Endothelial cell (in vitro differentiated cells): ENCODE data around the gene ACSS1. TPM values are rescaled to one million over a fixed set of nuclear protein-coding genes. Genes with fewer than 3 reads are reported as not detected.

Source experiments
- DNase-seq: peaks from one replicate; pipeline ENCODE4 v3.0.0; 2021; ENCODE audit warnings: low spot score
- H3K27ac Mint-ChIP-seq: one replicate; pipeline ENCODE4 v1.8.0; 2021; ENCODE audit warnings: mixed read lengths, inconsistent platforms; ENCODE audit not compliant: unreplicated experiment
- H3K27me3 Mint-ChIP-seq: one replicate; pipeline ENCODE4 v1.8.0; 2021; ENCODE audit warnings: mild to moderate bottlenecking, moderate library complexity, mixed read lengths, inconsistent platforms; ENCODE audit not compliant: unreplicated experiment
- H3K36me3 Mint-ChIP-seq: one replicate; pipeline ENCODE4 v1.8.0; 2021; ENCODE audit warnings: mild to moderate bottlenecking, low read depth, mixed read lengths, inconsistent platforms; ENCODE audit not compliant: unreplicated experiment
- H3K4me1 Mint-ChIP-seq: one replicate; pipeline ENCODE4 v1.8.0; 2021; ENCODE audit warnings: mild to moderate bottlenecking, mixed read lengths, inconsistent platforms; ENCODE audit not compliant: unreplicated experiment
- H3K4me3 Mint-ChIP-seq: one replicate; pipeline ENCODE4 v1.8.0; 2021; ENCODE audit warnings: mild to moderate bottlenecking, mixed read lengths, inconsistent platforms; ENCODE audit not compliant: unreplicated experiment
- H3K9me3 Mint-ChIP-seq: one replicate; pipeline ENCODE4 v1.8.0; 2021; ENCODE audit warnings: mixed read lengths, inconsistent platforms; ENCODE audit not compliant: unreplicated experiment
- total RNA-seq: library from RNA; stranded (reverse); fragmentation: NEBNext Ultra II Directional; extraction: Animal tissue kit (Norgen Biotek cat#: 25700); gene quantifications from one replicate; pipeline ENCODE4 v1.2.1, GENCODE V29; 2021; ENCODE audit not compliant: unreplicated experiment
- TF ChIP-seq, protein P1 (sequence below): fragments of 200-600 bp; sonication (generic); IDR thresholded peaks from one replicate; pipeline ENCODE4 v1.5.0; 2021; ENCODE audit warnings: antibody characterized with exemption; ENCODE audit not compliant: unreplicated experiment

The ACSS1 gene
- total RNA-seq, 1 donor from 2014 or later, result 15.5 TPM

DNA sequence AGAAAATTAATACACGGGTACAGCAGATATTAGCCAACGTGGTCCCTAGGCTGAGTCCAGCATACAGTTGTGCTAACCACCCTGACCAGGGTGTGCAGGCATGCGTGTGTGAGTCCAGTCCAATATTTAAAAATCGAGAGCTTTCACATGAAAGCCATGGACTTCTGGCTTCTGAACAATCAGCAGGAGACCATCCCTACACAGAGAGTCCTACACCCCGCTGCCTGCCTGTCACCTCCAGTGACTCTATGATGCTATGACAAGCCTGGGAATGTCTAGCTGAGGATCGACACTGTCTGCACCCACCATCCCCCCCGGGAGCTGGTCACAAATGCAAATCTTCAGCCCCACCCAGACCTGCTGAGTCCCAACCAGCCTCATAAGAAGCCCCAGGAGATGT lies 7.9 kb downstream of the ACSS1 start:
- Mint-ChIP-seq H3K27me3 (peaks cover 7% of the 10 kb centered on the region), H3K9me3 (no peaks in the 10 kb centered on the region), H3K36me3 (peaks cover 4% of the 10 kb centered on the region), H3K4me3 (no peak overlapping the region), H3K27ac (no peak overlapping the region), H3K4me1 (peaks cover 43% of the 10 kb centered on the region)
- no peak for DNase-seq
- TF ChIP-seq, protein P1, sequence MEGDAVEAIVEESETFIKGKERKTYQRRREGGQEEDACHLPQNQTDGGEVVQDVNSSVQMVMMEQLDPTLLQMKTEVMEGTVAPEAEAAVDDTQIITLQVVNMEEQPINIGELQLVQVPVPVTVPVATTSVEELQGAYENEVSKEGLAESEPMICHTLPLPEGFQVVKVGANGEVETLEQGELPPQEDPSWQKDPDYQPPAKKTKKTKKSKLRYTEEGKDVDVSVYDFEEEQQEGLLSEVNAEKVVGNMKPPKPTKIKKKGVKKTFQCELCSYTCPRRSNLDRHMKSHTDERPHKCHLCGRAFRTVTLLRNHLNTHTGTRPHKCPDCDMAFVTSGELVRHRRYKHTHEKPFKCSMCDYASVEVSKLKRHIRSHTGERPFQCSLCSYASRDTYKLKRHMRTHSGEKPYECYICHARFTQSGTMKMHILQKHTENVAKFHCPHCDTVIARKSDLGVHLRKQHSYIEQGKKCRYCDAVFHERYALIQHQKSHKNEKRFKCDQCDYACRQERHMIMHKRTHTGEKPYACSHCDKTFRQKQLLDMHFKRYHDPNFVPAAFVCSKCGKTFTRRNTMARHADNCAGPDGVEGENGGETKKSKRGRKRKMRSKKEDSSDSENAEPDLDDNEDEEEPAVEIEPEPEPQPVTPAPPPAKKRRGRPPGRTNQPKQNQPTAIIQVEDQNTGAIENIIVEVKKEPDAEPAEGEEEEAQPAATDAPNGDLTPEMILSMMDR, result no peak

DNA sequence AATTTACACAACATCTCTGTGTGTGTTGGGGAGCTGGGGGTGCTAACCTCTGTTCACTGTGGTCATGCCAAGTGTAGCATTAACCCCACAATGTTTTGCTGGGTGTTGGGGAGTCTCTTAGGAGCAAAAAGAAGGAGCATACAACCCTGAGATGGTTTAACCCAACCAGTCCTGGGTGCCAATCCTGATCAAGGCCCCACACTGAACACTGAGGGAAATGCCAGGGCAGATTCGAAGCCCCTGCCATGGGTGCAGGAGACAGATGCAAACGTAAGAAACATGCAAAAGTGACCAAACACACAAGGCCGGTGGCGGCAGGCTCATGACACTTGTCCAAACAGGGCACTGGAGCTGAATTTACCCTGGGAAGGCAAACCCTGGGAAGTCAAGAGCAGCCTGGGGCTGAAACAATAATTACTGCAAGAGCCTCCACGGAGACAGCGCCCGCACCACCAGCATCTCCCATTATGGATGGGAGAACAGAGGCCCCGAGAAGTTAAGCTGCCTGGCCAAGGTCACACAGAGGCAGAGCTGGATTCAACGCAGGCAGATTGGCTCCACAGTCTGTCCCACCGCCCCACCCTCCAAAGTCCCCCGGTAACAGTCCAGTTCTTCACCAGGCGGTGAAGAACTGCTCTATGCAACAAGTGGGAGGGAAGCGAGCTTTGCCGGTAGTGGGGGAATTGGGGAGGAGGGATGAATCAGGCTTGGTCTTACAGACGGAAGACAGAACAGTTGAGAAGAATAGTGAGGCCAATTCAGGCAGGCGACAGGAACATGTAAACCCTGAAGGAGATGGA lies 8.5 kb downstream of the ACSS1 start:
- Mint-ChIP-seq H3K27ac (no peak overlapping the region), H3K9me3 (no peaks in the 10 kb centered on the region), H3K4me3 (no peak overlapping the region), H3K27me3 (peaks cover 7% of the 10 kb centered on the region), H3K36me3 (peaks cover 4% of the 10 kb centered on the region), H3K4me1 (peaks cover 40% of the 10 kb centered on the region)
- TF ChIP-seq, protein P1, result no peak
- DNase-seq, result no peak

DNA sequence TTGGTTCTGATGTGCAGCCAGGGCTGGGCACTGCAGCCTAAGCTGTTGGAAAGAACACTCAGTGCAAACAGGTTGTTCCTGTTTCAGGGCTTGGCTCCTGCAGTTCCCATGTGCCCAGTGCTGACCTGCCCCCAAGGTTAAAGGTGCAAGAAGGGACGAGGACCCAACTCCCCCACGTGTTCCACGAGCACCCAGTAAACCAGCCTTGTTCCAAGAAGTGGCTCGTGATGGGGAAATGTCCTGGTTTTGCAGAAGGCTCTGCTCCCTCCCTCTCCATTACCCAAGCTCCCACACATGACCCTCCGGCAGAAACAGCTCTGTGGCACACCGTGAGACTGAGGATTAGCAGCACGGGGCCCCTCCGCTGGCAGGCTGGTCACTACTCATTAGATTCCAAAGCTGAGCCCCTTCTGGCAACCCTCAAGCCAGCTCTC lies 9.4 kb downstream of the ACSS1 start:
- no peak for DNase-seq
- no peaks in the 10 kb centered on the region for H3K9me3 Mint-ChIP-seq
- peaks cover 4% of the 10 kb centered on the region for H3K36me3 Mint-ChIP-seq
- no peak overlapping the region for H3K4me3 Mint-ChIP-seq
- peaks cover 7% of the 10 kb centered on the region for H3K27me3 Mint-ChIP-seq
- TF ChIP-seq, protein P1, result no peak
- no peak overlapping the region for H3K27ac Mint-ChIP-seq
- H3K4me1 Mint-ChIP-seq, result peaks cover 34% of the 10 kb centered on the region

DNA sequence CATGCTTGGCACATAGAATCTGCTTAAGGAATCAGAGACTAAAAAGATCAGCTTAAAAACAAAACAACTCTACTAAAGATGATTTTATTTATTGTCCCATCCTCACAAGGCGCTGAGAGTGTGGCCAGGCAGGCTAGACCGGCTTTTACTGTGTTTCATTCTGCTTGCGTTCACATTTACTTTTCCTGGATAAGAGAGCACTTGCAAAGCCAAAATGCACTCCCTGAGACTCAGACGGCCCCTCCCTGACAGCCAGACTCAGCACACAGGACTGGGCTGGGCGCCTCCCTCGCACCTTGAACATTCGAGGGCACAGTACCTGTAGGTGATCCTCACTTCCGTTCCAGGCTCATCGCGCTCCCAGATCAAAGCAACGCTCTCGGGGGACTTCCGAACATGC lies 10.2 kb downstream of the ACSS1 start:
- Mint-ChIP-seq H3K27ac (no peak overlapping the region), H3K27me3 (peaks cover 7% of the 10 kb centered on the region), H3K4me3 (no peak overlapping the region), H3K4me1 (peaks cover 37% of the 10 kb centered on the region), H3K36me3 (peaks cover 4% of the 10 kb centered on the region), H3K9me3 (no peaks in the 10 kb centered on the region)
- TF ChIP-seq, protein P1, result no peak
- DNase-seq, result no peak
